ENCODE measurements around the gene FADS1. TPM values are rescaled to one million over a fixed set of nuclear protein-coding genes. Genes with fewer than 3 reads are reported as not detected.

The FADS1 gene
- total RNA-seq, 1 experiment from 2014 or later = 186 TPM

GRCh38 chr11:61752117-61752924 lies 64.5 kb downstream of the FADS1 start, which contains the start of gene MYRF:
Gene MYRF (plus strand): TSS chr11:61752636. CDS start chr11:61752745, 109 bp downstream.
- DNase-seq (ENCODE audit: low read depth, low spot score) = no peak
- H3K27ac ChIP-seq (ENCODE audit: low read length) = peak within 1 kb of the TSS; percentile 44; the same call in 1 of the 2 replicates
- in situ Hi-C loops (cut with HindIII; ENCODE audit: low pct_unique_long_range_greater_than_20kb, low sequenced_read_pairs) = no loop called here
- no peaks in the 10 kb centered on the region for H3K27me3 ChIP-seq (ENCODE audit: control insufficient read depth, insufficient read depth, low read length)
- ChIA-PET CTCF (no interaction called here), POLR2A (no interaction called here)
- no peaks in the 10 kb centered on the region for H3K9me3 ChIP-seq (ENCODE audit: control insufficient read depth, insufficient read depth, low read depth, low read length)
- H3K36me3 ChIP-seq (ENCODE audit: control insufficient read depth, insufficient read depth, low read length) = no peaks in the 10 kb centered on the region
- peak within 1 kb of the TSS; percentile 44 to 58 for H3K4me3 ChIP-seq (ENCODE audit: low read depth in 2 of 2, low read length in 2 of 2)
- BruUV-seq (replicated peaks) = no TSS peak
- intact Hi-C loops (cut with micrococcal nuclease; ENCODE audit: unreplicated experiment) = loop anchor here (5.0 kb wide), 1 partner anchor 35 kb away; no protein-coding TSS in a partner anchor
- TF ChIP-seq POLR2AphosphoS5 (IDR thresholded peaks at IDR 0.05; ENCODE audit: low read depth, low read length) (no peak), TCF7L2 (IDR thresholded peaks at IDR 0.05; ENCODE audit: low read depth, low read length) (no peak), SIN3A (IDR thresholded peaks at IDR 0.05; ENCODE audit: borderline replicate concordance, insufficient read depth, low read depth, low read length) (no peak), CTCF (IDR thresholded peaks at IDR 0.05) (peak; percentile 97)
- TF ChIP-seq, protein P1, sequence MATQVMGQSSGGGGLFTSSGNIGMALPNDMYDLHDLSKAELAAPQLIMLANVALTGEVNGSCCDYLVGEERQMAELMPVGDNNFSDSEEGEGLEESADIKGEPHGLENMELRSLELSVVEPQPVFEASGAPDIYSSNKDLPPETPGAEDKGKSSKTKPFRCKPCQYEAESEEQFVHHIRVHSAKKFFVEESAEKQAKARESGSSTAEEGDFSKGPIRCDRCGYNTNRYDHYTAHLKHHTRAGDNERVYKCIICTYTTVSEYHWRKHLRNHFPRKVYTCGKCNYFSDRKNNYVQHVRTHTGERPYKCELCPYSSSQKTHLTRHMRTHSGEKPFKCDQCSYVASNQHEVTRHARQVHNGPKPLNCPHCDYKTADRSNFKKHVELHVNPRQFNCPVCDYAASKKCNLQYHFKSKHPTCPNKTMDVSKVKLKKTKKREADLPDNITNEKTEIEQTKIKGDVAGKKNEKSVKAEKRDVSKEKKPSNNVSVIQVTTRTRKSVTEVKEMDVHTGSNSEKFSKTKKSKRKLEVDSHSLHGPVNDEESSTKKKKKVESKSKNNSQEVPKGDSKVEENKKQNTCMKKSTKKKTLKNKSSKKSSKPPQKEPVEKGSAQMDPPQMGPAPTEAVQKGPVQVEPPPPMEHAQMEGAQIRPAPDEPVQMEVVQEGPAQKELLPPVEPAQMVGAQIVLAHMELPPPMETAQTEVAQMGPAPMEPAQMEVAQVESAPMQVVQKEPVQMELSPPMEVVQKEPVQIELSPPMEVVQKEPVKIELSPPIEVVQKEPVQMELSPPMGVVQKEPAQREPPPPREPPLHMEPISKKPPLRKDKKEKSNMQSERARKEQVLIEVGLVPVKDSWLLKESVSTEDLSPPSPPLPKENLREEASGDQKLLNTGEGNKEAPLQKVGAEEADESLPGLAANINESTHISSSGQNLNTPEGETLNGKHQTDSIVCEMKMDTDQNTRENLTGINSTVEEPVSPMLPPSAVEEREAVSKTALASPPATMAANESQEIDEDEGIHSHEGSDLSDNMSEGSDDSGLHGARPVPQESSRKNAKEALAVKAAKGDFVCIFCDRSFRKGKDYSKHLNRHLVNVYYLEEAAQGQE (IDR thresholded peaks at IDR 0.05; ENCODE audit: insufficient read depth in 1 of 2, low read depth in 2 of 2, low read length in 1 of 2) = no peak
- peaks cover 5% of the 10 kb centered on the region for H3K4me1 ChIP-seq (ENCODE audit: control insufficient read depth, insufficient read depth, low read length)
- peak; percentile 90 for ATAC-seq

- H3K4me1 ChIP-seq (ENCODE audit: control insufficient read depth, insufficient read depth, low read length) = no peaks in the 10 kb centered on the region; the same call in 1 of the 2 replicates
- in situ Hi-C loops (cut with HindIII; ENCODE audit: low pct_unique_long_range_greater_than_20kb, low sequenced_read_pairs) = no loop called here
- TF ChIP-seq CTCF (IDR thresholded peaks at IDR 0.05) (no peak), TCF7L2 (IDR thresholded peaks at IDR 0.05; ENCODE audit: low read depth, low read length) (no peak), SIN3A (IDR thresholded peaks at IDR 0.05; ENCODE audit: borderline replicate concordance, insufficient read depth, low read depth, low read length) (no peak), POLR2AphosphoS5 (IDR thresholded peaks at IDR 0.05; ENCODE audit: low read depth, low read length) (no peak)
- TF ChIP-seq, protein P1 (IDR thresholded peaks at IDR 0.05; ENCODE audit: insufficient read depth in 1 of 2, low read depth in 2 of 2, low read length in 1 of 2) = no peak
- no TSS peak for BruUV-seq (replicated peaks)
- intact Hi-C loops (cut with micrococcal nuclease; ENCODE audit: unreplicated experiment) = loop anchor here (5.0 kb wide), 1 partner anchor 36 kb away; no protein-coding TSS in a partner anchor
- ChIA-PET POLR2A (no interaction called here), CTCF (no interaction called here)
- no peak for ATAC-seq
- no peak overlapping the region for H3K4me3 ChIP-seq (ENCODE audit: low read depth in 2 of 2, low read length in 2 of 2)
- no peak overlapping the region for H3K27ac ChIP-seq (ENCODE audit: low read length)
- H3K36me3 ChIP-seq (ENCODE audit: control insufficient read depth, insufficient read depth, low read length) = no peaks in the 10 kb centered on the region
- H3K9me3 ChIP-seq (ENCODE audit: control insufficient read depth, insufficient read depth, low read depth, low read length) = no peaks in the 10 kb centered on the region
- H3K27me3 ChIP-seq (ENCODE audit: control insufficient read depth, insufficient read depth, low read length) = no peaks in the 10 kb centered on the region
- no peak for DNase-seq (ENCODE audit: low read depth, low spot score)
These were observed 65.4 kb downstream of the FADS1 start for GRCh38 chr11:61751384-61751783.
